A549 treated with AZD2906 at 1 μM for 4 hours (cell line): ENCODE data around the gene DDX56. TPM values are rescaled to one million over a fixed set of nuclear protein-coding genes. Genes with fewer than 3 reads are reported as not detected.

Experiments used
- total RNA-seq: library from RNA; stranded (reverse); fragments of 200-300 nt; extraction: Qiagen RNA extraction; gene quantifications from 5 replicates; pipeline ENCODE4 v1.2.3, GENCODE V29; 2022

Gene DDX56, protein sequence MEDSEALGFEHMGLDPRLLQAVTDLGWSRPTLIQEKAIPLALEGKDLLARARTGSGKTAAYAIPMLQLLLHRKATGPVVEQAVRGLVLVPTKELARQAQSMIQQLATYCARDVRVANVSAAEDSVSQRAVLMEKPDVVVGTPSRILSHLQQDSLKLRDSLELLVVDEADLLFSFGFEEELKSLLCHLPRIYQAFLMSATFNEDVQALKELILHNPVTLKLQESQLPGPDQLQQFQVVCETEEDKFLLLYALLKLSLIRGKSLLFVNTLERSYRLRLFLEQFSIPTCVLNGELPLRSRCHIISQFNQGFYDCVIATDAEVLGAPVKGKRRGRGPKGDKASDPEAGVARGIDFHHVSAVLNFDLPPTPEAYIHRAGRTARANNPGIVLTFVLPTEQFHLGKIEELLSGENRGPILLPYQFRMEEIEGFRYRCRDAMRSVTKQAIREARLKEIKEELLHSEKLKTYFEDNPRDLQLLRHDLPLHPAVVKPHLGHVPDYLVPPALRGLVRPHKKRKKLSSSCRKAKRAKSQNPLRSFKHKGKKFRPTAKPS
- total RNA-seq = 102 to 126 TPM (median 116 TPM) in 5 replicates

DNA sequence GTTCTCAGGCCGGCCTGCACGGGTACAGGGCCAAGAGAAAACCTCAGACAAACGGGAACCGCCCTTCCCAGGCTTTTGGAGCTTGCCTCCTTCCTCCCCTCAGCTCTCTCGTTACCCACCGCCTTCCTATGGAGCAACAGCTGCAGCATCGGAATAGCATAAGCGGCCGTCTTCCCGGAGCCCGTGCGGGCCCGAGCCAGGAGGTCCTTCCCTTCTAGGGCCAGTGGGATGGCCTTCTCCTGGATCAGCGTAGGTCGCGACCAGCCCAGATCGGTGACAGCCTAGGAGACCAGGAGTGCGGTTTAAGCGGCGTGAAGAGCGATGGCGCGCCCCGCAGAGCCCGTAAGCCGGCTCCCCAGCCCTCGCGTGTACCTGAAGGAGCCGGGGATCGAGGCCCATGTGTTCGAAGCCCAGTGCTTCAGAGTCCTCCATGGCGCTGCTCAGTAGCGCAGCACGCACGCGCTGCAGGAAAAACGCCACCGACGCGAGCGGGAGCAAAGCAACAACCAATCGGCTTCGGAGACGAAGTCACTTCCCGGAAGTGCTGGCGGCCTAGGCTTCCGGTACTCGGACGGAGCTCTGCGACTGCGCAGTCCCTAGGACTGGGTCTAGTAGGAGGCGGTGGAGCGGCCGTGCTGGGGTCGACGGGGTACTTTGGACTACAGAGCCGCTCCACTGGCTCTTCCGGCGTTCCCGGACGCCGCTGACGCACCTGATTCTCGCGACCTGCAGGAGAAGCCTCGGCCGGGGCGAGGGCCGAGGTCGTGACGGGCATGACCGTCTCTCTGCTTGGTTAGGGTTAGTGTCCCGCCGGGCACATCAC, at the start of gene DDX56:
TSS of gene DDX56 (minus strand) at position 445 of the 823 bp plus-strand sequence. CDS start at position 432, 13 bp downstream.

DNA sequence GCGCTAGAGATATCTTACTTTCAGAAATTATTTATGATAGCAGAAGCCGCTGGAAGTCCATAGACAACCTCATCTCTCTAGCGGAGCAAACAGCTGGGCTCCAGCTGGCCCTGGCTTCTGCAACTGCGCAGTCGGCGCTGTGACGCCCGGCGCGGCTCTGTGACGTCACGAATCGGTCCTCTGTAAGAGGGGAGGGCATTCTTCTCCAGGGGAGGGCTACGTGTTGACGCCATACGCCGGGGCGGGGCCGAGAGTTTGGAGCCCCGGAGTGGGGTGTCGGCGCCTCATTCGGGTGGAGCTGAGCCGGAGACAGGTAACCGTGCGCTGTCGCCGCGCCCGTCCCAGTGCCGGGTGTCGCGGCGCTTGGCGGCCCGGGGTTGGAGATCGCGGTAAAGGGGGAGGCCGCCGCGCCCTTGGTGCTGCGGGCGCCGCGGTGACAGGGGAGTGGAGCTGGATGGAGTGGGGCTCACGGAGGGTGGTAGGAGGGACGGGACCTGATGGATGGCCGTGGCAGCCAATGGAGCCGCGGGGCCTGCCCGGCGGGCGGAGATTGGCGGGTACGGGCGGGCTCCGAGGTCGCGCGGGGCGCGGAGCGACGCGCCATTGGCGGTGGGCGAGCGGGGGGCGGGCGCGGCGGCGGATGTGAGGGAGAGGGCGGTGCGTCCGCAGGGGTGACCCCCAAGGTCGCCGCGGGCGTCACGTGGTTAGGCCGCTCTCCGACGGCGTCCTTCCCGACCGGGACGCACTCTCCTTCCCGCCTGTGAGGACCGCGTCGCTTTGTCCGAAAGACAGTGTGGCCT, 32.8 kb upstream of the DDX56 start, which contains the start of gene OGDH:
TSS of gene OGDH (plus strand) at position 287 of the 800 bp plus-strand sequence. CDS start 17,717 bp downstream, outside the sequence.

DNA sequence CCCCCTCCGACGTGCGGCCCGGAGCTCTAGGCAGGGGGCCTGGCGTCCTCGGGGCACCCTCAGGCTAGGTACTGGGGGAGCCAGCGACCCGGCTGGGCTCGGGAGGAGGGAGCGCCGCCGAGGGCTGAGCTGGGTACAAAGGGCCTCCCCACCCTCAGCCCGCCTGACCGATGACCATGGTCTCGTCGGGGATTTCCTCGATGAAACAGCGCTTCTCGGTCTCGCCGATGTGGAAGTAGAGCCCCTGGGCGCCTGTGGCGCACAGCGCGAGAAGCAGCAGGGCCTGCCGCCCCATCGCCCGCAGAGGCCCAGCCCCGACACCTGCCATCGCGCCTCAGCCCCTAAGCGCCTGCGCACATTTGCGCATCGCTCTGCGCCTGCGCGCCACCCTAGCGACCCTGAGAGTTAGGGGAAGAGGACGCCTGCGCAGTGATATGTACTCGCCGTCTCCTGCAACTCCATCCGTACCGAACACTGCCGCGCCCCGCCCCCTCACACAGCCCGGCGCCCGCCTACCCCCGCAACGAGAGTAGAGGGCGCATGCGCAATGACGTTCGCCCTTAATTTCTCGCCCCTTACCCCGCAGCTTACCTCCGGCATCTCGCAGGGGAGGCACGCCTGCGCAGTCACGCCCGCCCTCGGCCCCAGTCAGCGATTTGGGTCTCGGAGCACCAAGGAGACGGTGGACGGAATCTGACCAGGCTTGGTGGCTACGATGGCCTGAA, 8.3 kb upstream of the DDX56 start, which contains the start of gene TMED4:
TSS of gene TMED4 (minus strand) at position 353 of the 725 bp plus-strand sequence. CDS start at position 328, 25 bp downstream.

DNA sequence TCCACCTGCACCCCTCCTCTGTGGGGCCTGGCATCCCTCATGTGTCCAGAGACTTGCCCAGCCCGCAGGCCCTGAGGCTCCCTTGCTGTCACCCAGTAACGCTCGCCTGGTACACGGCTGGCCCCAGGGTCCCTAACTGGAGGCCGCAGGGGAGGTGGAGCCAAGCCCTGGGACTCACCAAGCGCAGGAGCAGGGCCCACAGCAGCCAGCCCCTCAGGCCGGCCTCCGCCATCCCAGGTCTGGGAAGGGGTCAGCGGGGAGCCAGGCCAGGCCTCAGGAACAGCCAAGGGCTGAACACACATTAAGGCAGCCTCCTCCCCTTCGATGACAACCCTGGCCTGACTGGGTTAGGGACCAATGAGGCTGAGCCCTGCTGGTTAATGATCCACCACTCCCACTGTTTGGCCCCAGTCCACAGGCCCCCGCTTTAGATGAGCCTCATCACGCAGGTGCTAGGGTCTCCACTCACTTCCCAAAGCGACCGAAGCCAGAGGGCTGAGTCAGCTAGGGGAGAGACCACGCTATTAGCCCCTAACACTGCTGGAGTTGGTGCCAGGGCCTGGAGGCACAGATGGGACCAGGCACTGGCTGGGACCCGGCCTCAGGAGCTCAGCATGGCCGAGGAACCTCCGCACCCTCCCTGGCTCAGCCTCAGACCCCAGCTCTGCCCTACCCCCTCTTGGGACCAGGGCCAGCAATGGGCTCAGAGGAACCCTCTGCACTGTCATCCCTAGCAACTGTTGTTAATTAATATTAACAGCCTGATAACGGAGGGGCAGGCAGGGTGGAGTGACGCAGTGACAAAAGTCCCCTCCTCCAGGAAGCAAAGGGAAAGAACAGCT, 32.5 kb downstream of the DDX56 start, which contains the start of gene NPC1L1:
TSS of gene NPC1L1 (minus strand) at position 303 of the 842 bp plus-strand sequence. CDS start at position 232, 71 bp downstream.

Other genes starting within 250 kb of the DDX56 start
- gene CAMK2B, start 248.3 kb downstream of the DDX56 start, total RNA-seq = 0.17 to 0.49 TPM (median 0.24 TPM) in 5 replicates
- gene NUDCD3, start 83.2 kb downstream of the DDX56 start, total RNA-seq = 49.6 to 62.3 TPM (median 56.4 TPM) in 5 replicates
- gene NPC1L1, start 32.6 kb downstream of the DDX56 start, total RNA-seq = 0.06 to 0.09 TPM (median 0.08 TPM) in 5 replicates
- 47.9 to 51.4 TPM (median 49.5 TPM) in 5 replicates for gene TMED4, start 8.3 kb upstream of the DDX56 start, total RNA-seq
- 28.1 to 31.2 TPM (median 29.8 TPM) in 5 replicates for gene OGDH, start 32.7 kb upstream of the DDX56 start, total RNA-seq
- gene ZMIZ2, start 174.9 kb upstream of the DDX56 start, total RNA-seq = 22.1 to 32.6 TPM (median 31.1 TPM) in 5 replicates
- gene PPIA, start 222.8 kb upstream of the DDX56 start, total RNA-seq = 5,070 to 6,304 TPM (median 5,111 TPM) in 5 replicates